ENCODE data around the gene PLAAT2.

Gene PLAAT2

GRCh38 chr11:63512816-63513215 is 50.4 kb downstream of the PLAAT2 start:
- no peak for DNase-seq

DNA sequence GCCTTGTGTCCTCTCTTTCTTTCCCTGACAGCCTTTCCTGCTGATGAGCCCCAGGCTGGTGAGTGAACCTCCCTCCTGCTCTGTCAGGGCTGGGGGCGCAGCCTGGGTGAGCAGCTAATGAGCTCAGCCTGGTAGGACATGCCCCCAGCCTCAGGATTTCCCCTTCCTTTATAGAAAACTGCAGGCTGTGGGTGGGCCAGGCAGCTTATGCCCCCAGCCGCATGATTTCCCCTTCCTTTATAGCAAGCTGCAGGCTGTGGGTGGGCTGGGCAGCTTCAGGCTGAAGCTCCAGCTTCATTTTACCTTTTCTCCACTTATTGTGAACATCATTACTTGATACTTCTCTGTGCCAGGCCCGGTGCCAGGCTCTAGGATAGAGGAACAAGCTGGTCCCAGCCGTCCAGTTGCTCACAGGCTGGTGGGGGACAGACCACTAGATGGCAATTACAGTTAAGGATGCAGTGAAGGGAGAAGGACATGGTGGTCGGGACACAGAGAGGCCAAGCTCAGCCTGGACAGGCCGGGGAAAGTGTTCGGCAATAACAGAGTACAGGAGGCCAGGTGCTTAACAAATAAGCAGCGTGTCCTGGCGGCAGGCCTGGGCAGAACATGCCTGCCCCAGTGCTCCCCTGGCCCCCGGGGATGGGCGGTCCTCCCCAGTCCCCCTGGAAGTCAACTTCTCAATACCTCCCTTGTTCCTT is 52.0 kb downstream of the PLAAT2 start:
- DNase-seq: no peak

- no peak for DNase-seq
Observed at GRCh38 chr11:63510360-63511047, 52.7 kb downstream of the PLAAT2 start.

- no peak for DNase-seq
Observed at GRCh38 chr11:63508745-63509144, 54.4 kb downstream of the PLAAT2 start.

GRCh38 chr11:63508009-63508408 is 55.2 kb downstream of the PLAAT2 start:
- DNase-seq: peak; percentile 37

DNA sequence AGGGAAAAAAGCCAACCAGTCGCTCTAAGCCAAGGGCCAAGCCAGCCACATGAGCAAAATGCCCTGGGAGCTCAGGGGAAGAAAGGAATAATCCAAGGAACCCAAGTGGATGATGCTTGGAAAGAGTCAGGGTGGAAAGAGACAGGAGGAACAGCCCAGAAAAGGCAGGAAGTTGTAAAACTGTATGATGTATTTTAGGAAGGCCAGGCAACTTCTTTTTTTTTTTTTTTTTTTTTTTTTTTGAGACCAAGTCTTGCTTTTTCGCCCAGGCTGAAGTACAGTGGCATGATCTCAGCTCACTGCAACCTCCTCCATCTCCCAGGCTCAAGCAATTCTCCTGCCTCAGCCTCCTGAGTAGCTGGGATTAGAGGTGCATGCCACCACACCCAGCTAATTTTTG is 55.7 kb downstream of the PLAAT2 start:
- peak; percentile 39 for DNase-seq

GRCh38 chr11:63506876-63507275 is 56.3 kb downstream of the PLAAT2 start:
- DNase-seq: no peak

GRCh38 chr11:63505857-63506528 is 57.2 kb downstream of the PLAAT2 start, which contains the start of gene LGALS12:
Gene LGALS12 (plus strand): TSS chr11:63506084. CDS start chr11:63506459, 375 bp downstream.
- peak; percentile 98 for DNase-seq

DNA sequence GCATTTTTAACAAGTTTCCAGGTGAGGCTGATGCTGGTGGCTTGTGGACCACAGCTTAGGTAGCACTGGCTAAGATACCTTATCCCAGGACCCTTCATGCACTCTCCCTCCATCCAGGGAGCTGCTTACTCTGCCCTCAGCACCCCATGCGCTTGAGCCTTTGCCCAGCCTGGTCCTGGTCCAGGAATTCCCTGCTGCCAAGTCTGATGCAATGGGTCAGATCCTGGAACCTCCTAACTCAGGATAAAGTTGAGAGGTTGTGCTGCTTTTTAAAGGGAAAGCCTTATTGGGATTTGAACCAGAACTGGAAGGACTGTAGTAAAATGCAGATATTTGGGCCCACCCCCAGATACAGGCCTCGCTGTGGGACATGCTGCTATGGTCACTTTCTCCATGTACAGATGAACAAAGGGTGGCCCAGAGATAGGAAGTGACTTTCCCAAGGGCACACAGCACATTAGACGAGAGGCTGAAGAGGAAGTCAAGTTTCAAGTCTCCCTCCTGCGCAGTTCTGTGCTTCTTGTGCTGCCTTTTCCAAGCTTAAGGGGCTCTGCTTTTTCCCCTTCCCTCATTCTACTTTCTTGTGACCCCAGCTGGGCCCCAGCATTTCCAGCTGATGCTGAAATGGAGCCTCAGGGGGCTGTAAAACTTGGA is 58.1 kb downstream of the PLAAT2 start:
- DNase-seq: peak; percentile 44

DNA sequence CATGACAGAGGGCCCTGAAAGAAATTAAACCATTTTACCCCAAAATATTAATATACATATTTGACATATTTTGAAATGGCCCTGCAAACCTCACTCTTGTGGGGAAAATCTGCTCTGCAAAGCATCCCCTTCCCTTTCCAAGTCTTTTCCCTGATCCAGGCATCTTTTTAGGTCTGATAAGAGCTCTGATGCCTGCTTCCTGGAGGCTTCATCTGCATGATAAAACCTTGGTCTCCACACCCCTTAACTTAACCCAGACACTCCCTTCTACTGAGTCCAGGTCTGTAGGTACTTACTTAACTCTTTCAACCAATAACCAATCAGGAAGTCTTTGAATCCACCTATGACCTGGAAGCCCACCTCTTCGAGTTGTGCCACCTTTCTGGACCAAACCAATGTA is 59.1 kb downstream of the PLAAT2 start:
- DNase-seq: no peak

DNA sequence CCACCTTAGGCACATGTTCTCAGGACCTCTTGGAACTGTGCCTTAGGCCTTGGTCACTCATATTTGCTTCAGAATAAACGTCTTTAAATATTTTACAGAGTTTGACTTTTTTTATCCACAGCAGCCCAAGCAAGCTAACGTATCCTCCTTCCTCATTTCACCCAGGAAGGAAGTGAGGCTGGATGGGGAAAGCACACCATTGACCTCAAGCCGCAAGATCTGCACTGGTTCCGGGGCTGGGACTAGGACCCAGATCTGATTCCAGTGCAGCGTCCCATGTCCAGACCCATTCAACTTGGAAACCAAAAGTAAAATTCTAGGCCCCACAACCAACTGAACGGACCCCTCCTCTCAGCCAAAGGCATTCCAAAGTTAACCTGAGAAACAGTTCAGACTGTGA is 59.7 kb downstream of the PLAAT2 start:
- peak; percentile 85 for DNase-seq
